Thymus (tissue), 11 donors: ENCODE results near the gene CHST11. TPM values are rescaled to one million over a fixed set of nuclear protein-coding genes. Genes with fewer than 3 reads are reported as not detected.

ENCODE experiments used
- DNase-seq, 9 donors: peaks; one replicate each; pipeline ENCODE4 v3.0.0-alpha.2; 2013; ENCODE audit warnings: low spot score in 9 of 9, low read depth in 6 of 9, missing footprints in 1 of 9
- H3K27ac ChIP-seq, 2 donors: one replicate each; pipeline ENCODE4 v1.5.1; 2013; ENCODE audit warnings: control low read depth in 1 of 2, low read depth in 1 of 2, low read length in 1 of 2, mild to moderate bottlenecking in 1 of 2, moderate library complexity in 1 of 2
- H3K27me3 ChIP-seq, 2 donors: one replicate each; pipeline ENCODE4 v1.5.1; 2013; ENCODE audit warnings: low read length in 1 of 2; ENCODE audit not compliant: control insufficient read depth in 2 of 2, insufficient read depth in 1 of 2
- H3K36me3 ChIP-seq, 2 donors: one replicate each; pipeline ENCODE4 v1.5.1; 2013; ENCODE audit warnings: low read length in 1 of 2, mild to moderate bottlenecking in 1 of 2, moderate library complexity in 1 of 2; ENCODE audit not compliant: control insufficient read depth in 2 of 2, insufficient read depth in 2 of 2
- H3K4me1 ChIP-seq, 2 donors: one replicate each; pipeline ENCODE4 v1.5.1; 2013; ENCODE audit warnings: low read length in 2 of 2; ENCODE audit not compliant: control insufficient read depth in 2 of 2, insufficient read depth in 2 of 2
- H3K4me3 ChIP-seq, 2 donors: one replicate each; pipeline ENCODE4 v1.5.1; 2013; ENCODE audit warnings: low read length in 2 of 2, control low read depth in 1 of 2, mild to moderate bottlenecking in 1 of 2
- H3K9me3 ChIP-seq, 2 donors: one replicate each; pipeline ENCODE4 v1.5.1; 2013; ENCODE audit warnings: low read length in 1 of 2, mild to moderate bottlenecking in 1 of 2; ENCODE audit not compliant: control insufficient read depth in 2 of 2, insufficient read depth in 1 of 2
- WGBS: extraction: QIAGEN DNeasy Blood & Tissue Kit; methylation state at CpG from one replicate; pipeline ENCODE4 v1.1.7; 2013; 5-methylcytosine and 5-hydroxymethylcytosine counted together
- polyA plus RNA-seq: library from polyadenylated mRNA; stranded (reverse); fragments of 200-250 nt; gene quantifications from one replicate; pipeline ENCODE4 v1.2.3, GENCODE V29; 2013
- total RNA-seq: library from RNA; stranded (reverse); fragments of 120-200 nt; gene quantifications from one replicate; pipeline ENCODE4 v1.2.4, GENCODE V29; 2013
- donor health status: healthy.

CHST11 gene
- total and polyA plus RNA-seq, 2 donors: 6.7 to 21.0 TPM

DNA sequence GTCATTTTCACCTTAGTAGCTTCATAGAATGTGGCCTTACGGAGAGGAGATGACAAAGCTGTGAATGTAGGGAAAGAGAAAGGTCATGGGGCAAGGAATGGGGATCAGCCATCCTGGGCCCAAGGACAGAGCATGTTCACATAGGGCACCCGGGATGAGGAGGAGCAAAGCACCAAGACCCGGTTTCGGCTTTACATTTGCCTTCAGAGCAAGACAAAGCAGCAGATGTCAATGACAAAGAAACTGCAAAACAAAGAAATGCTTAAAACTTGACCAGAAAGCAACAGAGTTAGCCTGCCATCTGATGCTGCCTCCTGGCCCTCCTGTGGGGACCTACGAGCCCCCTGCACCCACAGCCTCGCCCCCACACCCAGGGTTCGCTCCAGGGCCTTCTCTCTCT is 252.1 kb downstream of the CHST11 start:
- no peaks in the 10 kb centered on the region for H3K9me3 ChIP-seq
- H3K27me3 ChIP-seq: no peaks in the 10 kb centered on the region
- DNase-seq: no peak
- no peak overlapping the region for H3K4me3 ChIP-seq
- no peaks in the 10 kb centered on the region for H3K4me1 ChIP-seq
- H3K36me3 ChIP-seq: peaks cover 2 to 3% of the 10 kb centered on the region in 2 donors
- WGBS: 98% methylated on average over 7 of the region's 7 CpGs
- H3K27ac ChIP-seq: no peak overlapping the region

DNA sequence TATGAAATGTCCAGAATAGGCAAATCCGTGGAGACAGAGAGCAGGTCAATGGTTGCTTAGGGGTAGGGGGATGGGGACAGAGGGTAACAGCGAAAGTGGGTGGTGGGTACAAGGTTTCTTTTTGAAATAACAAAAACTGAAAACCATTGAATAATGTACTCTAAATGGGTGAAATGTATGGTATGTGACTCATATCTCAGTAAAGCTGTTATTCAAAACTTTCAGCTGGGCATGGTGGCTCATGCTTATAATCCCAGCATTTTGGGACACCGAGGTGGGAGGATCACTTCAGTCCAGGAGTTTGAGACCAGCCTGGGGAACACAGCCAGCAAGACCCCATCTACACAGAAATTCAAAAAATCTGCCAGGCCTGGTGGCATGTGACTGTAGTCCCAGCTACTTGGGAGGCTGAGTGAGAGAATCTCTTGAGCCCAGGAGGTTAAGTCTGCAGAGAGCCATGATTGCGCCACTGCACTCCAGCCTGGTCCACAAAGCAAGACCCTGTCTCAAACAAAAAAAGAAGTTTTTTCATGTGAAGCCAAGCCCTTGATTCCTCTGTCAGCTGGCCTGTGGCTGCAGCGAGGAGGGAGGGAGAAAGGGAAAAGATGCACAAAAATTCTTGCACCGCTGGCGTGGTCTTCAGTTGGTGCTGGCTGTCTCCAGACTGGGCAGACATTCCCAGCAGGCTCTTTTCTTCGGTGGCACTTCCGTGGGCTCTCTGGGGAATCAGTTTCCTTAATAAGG is 253.1 kb downstream of the CHST11 start:
- Histone ChIP-seq H3K9me3 (no peaks in the 10 kb centered on the region), H3K27ac (no peak overlapping the region), H3K4me3 (no peak overlapping the region), H3K27me3 (no peaks in the 10 kb centered on the region), H3K36me3 (peaks cover 2 to 3% of the 10 kb centered on the region in 2 donors), H3K4me1 (no peaks in the 10 kb centered on the region)
- WGBS: 91% methylated on average over 9 of the region's 9 CpGs
- no peak for DNase-seq

DNA sequence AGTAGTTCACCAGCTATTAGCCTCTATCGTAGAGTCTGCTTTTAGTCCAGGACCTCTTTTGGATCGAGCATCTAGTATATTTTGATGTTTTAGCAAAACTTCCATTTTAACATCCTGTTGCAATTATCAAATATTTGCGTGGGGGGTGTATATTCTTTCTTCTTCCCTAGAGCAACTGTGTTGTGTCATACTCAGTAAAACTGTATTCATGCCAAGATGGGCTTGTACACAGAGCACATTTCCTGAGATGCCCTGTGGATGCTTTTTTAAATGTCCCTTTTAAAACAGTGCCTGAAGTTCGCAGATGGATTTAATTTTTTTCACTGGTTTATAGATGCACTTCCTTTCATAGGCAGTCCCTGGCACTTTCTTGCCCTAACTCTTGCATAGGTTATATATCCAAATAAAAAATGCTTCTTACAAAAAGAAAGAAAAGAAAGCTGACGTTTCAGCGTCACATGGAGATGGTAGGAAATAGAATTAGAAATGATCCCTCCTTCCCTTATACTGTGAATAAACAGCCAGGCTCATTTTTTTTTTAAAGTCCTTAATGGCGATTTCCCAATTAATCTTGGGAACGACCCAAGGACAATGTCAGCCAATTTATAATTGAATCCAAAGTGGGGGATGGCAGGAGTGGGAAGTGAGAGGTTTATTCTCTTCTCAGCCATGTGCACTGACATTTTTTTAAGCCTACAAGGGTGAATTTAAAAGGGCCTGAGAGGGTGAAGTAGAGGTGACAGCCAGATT is 254.4 kb downstream of the CHST11 start:
- DNase-seq: no peak
- H3K4me3 ChIP-seq: no peak overlapping the region
- peaks cover 7 to 8% of the 10 kb centered on the region in 2 donors for H3K4me1 ChIP-seq

DNA sequence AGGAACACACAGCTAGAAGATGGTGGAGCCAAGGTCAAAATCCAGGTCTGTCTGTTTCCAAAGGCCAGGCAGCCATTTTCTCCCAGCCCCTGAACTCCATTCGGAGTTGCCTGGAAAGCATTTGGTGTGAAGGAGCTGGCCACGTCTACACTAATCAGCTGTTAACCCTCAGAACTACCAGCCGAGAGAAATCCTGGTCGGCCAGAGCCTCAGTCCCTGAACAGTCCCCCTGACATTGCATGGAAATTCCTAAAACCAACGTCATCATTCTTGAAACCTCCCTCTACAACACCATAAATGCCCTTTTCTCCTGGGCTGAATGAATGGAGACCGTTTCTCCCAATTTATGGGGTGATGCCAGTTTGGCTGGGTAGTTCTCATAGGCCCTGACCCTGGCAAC is 255.7 kb downstream of the CHST11 start:
- WGBS: 96% methylated on average over 6 of the region's 6 CpGs
- Histone ChIP-seq H3K27me3 (no peaks in the 10 kb centered on the region), H3K36me3 (peaks cover 2 to 3% of the 10 kb centered on the region in 2 donors), H3K4me1 (peaks cover 7 to 8% of the 10 kb centered on the region in 2 donors), H3K27ac (no peak overlapping the region), H3K9me3 (no peaks in the 10 kb centered on the region), H3K4me3 (no peak overlapping the region)
- no peak for DNase-seq

More for the DNA sequence above, 254.4 kb downstream of the CHST11 start:
- WGBS: 93% methylated on average over 8 of the region's 8 CpGs
- no peak overlapping the region for H3K27ac ChIP-seq
- no peaks in the 10 kb centered on the region for H3K27me3 ChIP-seq
- H3K36me3 ChIP-seq: peaks cover 2 to 3% of the 10 kb centered on the region in 2 donors
- no peaks in the 10 kb centered on the region for H3K9me3 ChIP-seq

DNA sequence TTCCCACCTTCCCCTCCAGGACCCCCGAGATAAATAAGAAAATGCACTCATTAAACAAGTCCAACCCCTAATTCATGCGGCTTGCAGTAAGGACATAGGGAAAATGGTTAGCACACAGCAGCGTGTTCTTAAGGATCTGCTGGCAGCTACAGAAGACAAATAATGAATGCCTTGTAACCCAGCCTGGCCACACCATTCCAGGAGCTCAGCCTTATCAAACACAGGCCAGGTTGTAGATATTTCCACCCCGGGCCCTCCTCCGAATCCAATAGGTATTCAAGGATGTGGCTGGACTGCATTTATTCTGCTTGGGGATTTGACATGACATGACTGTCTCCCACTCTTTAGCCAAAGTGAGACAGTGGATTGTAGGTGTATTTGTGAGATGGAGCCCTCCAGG is 256.2 kb downstream of the CHST11 start:
- WGBS: 97% methylated on average over 5 of the region's 5 CpGs
- peaks cover 2 to 3% of the 10 kb centered on the region in 2 donors for H3K36me3 ChIP-seq
- no peak overlapping the region for H3K4me3 ChIP-seq
- no peak overlapping the region for H3K27ac ChIP-seq
- no peaks in the 10 kb centered on the region for H3K27me3 ChIP-seq
- H3K4me1 ChIP-seq: peaks cover 7 to 8% of the 10 kb centered on the region in 2 donors
- H3K9me3 ChIP-seq: no peaks in the 10 kb centered on the region
- no peak for DNase-seq

DNA sequence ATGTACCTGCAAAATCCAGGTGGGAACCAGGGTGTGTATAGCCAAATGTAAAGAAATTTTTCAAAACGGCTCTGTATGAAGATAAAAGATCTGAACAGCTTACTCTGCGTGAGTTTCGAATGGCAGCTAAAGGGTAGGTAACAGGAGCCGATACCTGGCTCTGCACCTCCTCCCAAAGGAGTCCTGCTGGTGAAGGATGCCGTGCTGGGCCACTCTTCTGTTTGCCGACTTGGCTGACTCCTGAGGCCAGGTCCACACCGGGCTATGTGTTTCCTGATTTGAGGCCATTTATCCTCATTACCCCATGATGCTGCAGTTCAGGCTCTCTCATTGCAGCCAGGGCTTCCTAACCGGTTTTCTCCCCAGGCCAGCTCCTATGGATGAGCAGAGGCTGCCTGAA is 256.7 kb downstream of the CHST11 start:
- Histone ChIP-seq H3K9me3 (no peaks in the 10 kb centered on the region), H3K27me3 (no peaks in the 10 kb centered on the region), H3K27ac (no peak overlapping the region), H3K4me3 (no peak overlapping the region), H3K36me3 (peaks cover 2 to 3% of the 10 kb centered on the region in 2 donors), H3K4me1 (peaks cover 11 to 13% of the 10 kb centered on the region in 2 donors)
- no peak for DNase-seq
- 81% methylated on average over 8 of the region's 8 CpGs for WGBS

DNA sequence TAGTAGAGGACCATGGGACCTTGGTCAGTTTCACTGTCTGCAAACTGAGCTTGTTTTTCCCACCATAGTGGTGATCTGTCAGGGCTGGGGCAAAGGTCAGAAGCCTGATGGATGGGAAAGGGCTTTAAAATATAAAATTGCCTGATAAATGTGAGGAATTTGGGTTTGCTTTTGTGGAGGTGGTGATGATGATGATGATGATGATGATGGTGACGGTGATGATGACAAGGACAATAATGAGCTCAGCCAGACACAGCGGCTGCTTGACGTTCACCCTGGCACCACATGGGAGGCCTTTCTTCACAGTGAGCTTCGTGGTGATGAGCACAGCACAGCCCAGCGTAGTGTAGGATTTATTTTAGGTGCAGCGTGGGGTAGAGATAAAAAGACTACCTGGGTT is 257.6 kb downstream of the CHST11 start:
- no peak for DNase-seq
- Histone ChIP-seq H3K36me3 (peaks cover 2 to 3% of the 10 kb centered on the region in 2 donors), H3K4me1 (peaks cover 20 to 22% of the 10 kb centered on the region in 2 donors), H3K27ac (no peak overlapping the region), H3K4me3 (no peak overlapping the region), H3K27me3 (no peaks in the 10 kb centered on the region), H3K9me3 (no peaks in the 10 kb centered on the region)
- WGBS: 99% methylated on average over 6 of the region's 6 CpGs

DNA sequence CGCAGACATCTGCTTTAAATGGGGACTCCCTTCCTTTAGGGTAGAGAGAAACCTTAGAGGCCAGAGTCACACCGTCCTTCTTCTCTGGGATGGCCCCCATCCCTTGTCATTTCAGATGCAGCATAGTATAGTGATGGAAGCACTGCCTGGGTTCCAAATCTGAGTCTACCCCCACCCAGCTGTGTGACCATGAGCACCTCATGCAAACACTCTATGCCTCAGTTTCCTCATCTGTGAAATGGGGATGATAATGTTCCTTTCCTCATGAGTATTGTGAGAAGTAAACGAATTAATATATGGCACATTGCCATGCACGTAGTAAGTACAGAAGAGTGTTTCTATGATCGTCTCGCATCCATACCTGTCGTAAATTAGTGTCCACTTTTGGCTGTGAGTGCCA is 259.4 kb downstream of the CHST11 start:
- Histone ChIP-seq H3K9me3 (no peaks in the 10 kb centered on the region), H3K27ac (no peak overlapping the region), H3K27me3 (no peaks in the 10 kb centered on the region), H3K36me3 (peaks cover 0 to 6% of the 10 kb centered on the region in 2 donors), H3K4me1 (peaks cover 34 to 40% of the 10 kb centered on the region in 2 donors), H3K4me3 (no peak overlapping the region)
- DNase-seq: no peak
- 98% methylated on average over 7 of the region's 7 CpGs for WGBS

DNA sequence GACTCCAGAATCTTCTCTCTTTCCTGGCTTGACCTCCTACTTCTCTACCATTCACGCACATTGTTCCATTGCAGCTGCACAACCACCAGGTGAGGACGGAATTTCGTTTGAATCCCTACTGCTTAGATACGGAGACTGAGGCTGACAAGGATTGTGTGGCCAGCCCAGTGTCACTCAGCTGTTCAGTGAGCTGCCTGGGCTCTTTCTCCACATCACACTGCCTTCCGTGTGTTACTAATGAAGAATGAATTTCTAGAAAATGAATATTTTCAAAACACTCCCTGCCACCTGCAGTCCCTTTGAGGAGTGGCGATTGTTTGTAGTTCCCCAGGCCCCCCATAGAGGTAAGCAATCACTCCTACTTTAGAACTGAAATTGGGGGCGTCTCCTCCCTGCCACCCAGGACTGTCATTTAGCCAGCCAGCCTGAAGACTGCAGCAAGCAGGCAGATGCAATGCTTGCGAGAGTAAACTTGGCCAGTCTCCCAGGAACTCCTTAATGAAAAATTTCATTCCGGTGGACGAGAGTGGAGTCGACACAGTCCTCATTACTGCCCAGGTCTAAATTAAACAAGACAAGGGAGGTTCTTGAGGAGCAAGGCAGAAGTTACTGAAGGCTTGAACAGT is 261.7 kb downstream of the CHST11 start:
- H3K27ac ChIP-seq: peak overlapping the region in 1 of 2 donors; percentile 61

More for the DNA sequence above, 261.7 kb downstream of the CHST11 start:
- 83% methylated on average over 11 of the region's 11 CpGs for WGBS
- H3K9me3 ChIP-seq: no peaks in the 10 kb centered on the region
- no peak for DNase-seq
- peaks cover 54 to 61% of the 10 kb centered on the region in 2 donors for H3K4me1 ChIP-seq
- no peaks in the 10 kb centered on the region for H3K27me3 ChIP-seq
- H3K36me3 ChIP-seq: peaks cover 0 to 2% of the 10 kb centered on the region in 2 donors
- no peak overlapping the region for H3K4me3 ChIP-seq
